ENCODE results near the gene JOSD1. TPM values are rescaled to one million over a fixed set of nuclear protein-coding genes. Genes with fewer than 3 reads are reported as not detected.
A peak's percentile ranks its signal among the peaks of the same experiment; 100 is the strongest.

The JOSD1 gene
- total and polyA plus RNA-seq, 10 of the 15 experiments (the other 5 are each of a cell fraction or from before 2014, with no cell fraction given): 6.2 to 54.6 (median 40.5) TPM

GRCh38 chr22:38725900-38726655 is 25.3 kb upstream of the JOSD1 start:
- POLR2A ChIA-PET: interaction anchor here (1.4 kb wide), 1 partner anchor 28 kb away, joined by 3 read pairs; no protein-coding TSS in a partner anchor
- 76% methylated on average over 18 of the region's 18 CpGs for WGBS (ENCODE audit: insufficient coverage, insufficient replicate concordance, low lambda C conversion rate, missing lambda C conversion rate)
- CTCF ChIA-PET: interaction anchor here (1.2 to 2.0 kb wide), 3 partner anchors 7 to 19 kb away, joined by 3 to 10 read pairs (median 7); partner anchors contain the start of gene GTPBP1

GRCh38 chr22:38724926-38725571 is 24.3 kb upstream of the JOSD1 start:
- Histone ChIP-seq H3K27me3 (replicated peaks in 1 of 2; ENCODE audit: control insufficient read depth in 2 of 2, insufficient read depth in 2 of 2, low read length in 1 of 2) (no peaks in the 10 kb centered on the region), H3K4me3 (no peak overlapping the region), H3K9ac (ENCODE audit: control insufficient read depth, insufficient read depth, low read length) (no peak overlapping the region), H4K20me1 (ENCODE audit: control insufficient read depth, insufficient read depth) (no peaks in the 10 kb centered on the region), H3K79me2 (ENCODE audit: control insufficient read depth, insufficient read depth, low read length) (no peaks in the 10 kb centered on the region), H2AFZ (ENCODE audit: control insufficient read depth, low read depth, low read length) (no peak overlapping the region), H3K27ac (ENCODE audit: control insufficient read depth, insufficient read depth) (no peak overlapping the region), H3K36me3 (ENCODE audit: control insufficient read depth in 2 of 2, insufficient read depth in 2 of 2, low read length in 1 of 2) (peaks cover 58% of the 10 kb centered on the region in 2 experiments), H3K4me2 (ENCODE audit: control insufficient read depth, insufficient read depth) (no peak overlapping the region), H3K9me3 (replicated peaks; ENCODE audit: control insufficient read depth, insufficient read depth, low read length) (no peaks in the 10 kb centered on the region), H3K4me1 (ENCODE audit: control insufficient read depth, insufficient read depth, low read length) (no peaks in the 10 kb centered on the region)
- DNase-seq (ENCODE audit: low read depth, low spot score): no peak
- ChIA-PET CTCF (interaction anchor here (0.8 to 2.4 kb wide), 11 partner anchors 8 to 144 kb away, joined by 3 to 10 read pairs (median 7); partner anchors contain the start of genes GTPBP1 and TOMM22), POLR2A (interaction anchor here (1.4 kb wide), 1 partner anchor 29 kb away, joined by 3 read pairs; no protein-coding TSS in a partner anchor), RAD21 (ENCODE audit: unreplicated experiment) (interaction anchor here (1.2 kb wide), 1 partner anchor 22 kb away, joined by 3 read pairs; no protein-coding TSS in a partner anchor), SMC1A (ENCODE audit: uncharacterized antibody, unreplicated experiment) (interaction anchor here (0.8 to 1.7 kb wide), 7 partner anchors 10 to 50 kb away, joined by 3 to 10 read pairs (median 3); no protein-coding TSS in a partner anchor)
- peak; percentile 87 for ATAC-seq
- no TSS peak for BruUV-seq (replicated peaks)
- 56% methylated on average over 3 of the region's 3 CpGs for WGBS (ENCODE audit: insufficient coverage, insufficient replicate concordance, low lambda C conversion rate, missing lambda C conversion rate)
- intact Hi-C loops (cut with micrococcal nuclease; ENCODE audit: unreplicated experiment): no loop called here
- in situ Hi-C loops (cut with MboI): no loop called here
- peak; percentile 44 for FAIRE-seq
- TF ChIP-seq KDM1A (IDR thresholded peaks at IDR 0.05; ENCODE audit: borderline replicate concordance) (no peak), PML (IDR thresholded peaks at IDR 0.05; ENCODE audit: low read length) (no peak), RAD21 (IDR thresholded peaks at IDR 0.05; ENCODE audit: insufficient read depth, low read depth, low read length) (peak; percentile 27; the same call in 1 of the 2 replicates), HDGF (IDR thresholded peaks at IDR 0.05) (no peak), CHD1 (IDR thresholded peaks at IDR 0.05; ENCODE audit: low read depth, low read length) (no peak), RB1 (IDR thresholded peaks at IDR 0.05; ENCODE audit: borderline replicate concordance) (no peak), JUND (IDR thresholded peaks at IDR 0.05; ENCODE audit: low read depth, low read length) (no peak), CTCF (IDR thresholded peaks at IDR 0.05 in 2 of 3, conservative IDR thresholded peaks at IDR 0.05 in 1 of 3; ENCODE audit: control insufficient read depth in 2 of 3, extremely low read depth in 1 of 3, insufficient read depth in 1 of 3, low read depth in 3 of 3, low read length in 3 of 3) (peak; percentile 35 to 48 (median 45); a peak in 5 of 6 replicates)
- TF ChIP-seq, protein P1, sequence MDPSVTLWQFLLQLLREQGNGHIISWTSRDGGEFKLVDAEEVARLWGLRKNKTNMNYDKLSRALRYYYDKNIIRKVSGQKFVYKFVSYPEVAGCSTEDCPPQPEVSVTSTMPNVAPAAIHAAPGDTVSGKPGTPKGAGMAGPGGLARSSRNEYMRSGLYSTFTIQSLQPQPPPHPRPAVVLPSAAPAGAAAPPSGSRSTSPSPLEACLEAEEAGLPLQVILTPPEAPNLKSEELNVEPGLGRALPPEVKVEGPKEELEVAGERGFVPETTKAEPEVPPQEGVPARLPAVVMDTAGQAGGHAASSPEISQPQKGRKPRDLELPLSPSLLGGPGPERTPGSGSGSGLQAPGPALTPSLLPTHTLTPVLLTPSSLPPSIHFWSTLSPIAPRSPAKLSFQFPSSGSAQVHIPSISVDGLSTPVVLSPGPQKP (IDR thresholded peaks at IDR 0.05; ENCODE audit: low read depth, low read length): no peak

More at GRCh38 chr22:38725900-38726655, 25.3 kb upstream of the JOSD1 start:
- ChIA-PET RAD21 (ENCODE audit: unreplicated experiment) (interaction anchor here (0.9 to 1.2 kb wide), 2 partner anchors 10 to 23 kb away, joined by 3 read pairs; no protein-coding TSS in a partner anchor), SMC1A (ENCODE audit: uncharacterized antibody, unreplicated experiment) (interaction anchor here (0.8 to 1.7 kb wide), 3 partner anchors 11 to 19 kb away, joined by 4 to 10 read pairs (median 5); no protein-coding TSS in a partner anchor)
- Histone ChIP-seq H3K27ac (ENCODE audit: control insufficient read depth, insufficient read depth) (no peak overlapping the region), H3K9ac (ENCODE audit: control insufficient read depth, insufficient read depth, low read length) (no peak overlapping the region), H3K4me1 (ENCODE audit: control insufficient read depth, insufficient read depth, low read length) (no peaks in the 10 kb centered on the region), H3K4me2 (ENCODE audit: control insufficient read depth, insufficient read depth) (no peak overlapping the region), H2AFZ (ENCODE audit: control insufficient read depth, low read depth, low read length) (no peak overlapping the region), H3K36me3 (ENCODE audit: control insufficient read depth in 2 of 2, insufficient read depth in 2 of 2, low read length in 1 of 2) (peaks cover 56 to 65% of the 10 kb centered on the region in 2 experiments), H3K79me2 (ENCODE audit: control insufficient read depth, insufficient read depth, low read length) (no peaks in the 10 kb centered on the region), H3K9me3 (replicated peaks; ENCODE audit: control insufficient read depth, insufficient read depth, low read length) (no peaks in the 10 kb centered on the region), H3K4me3 (no peak overlapping the region), H3K27me3 (replicated peaks in 1 of 2; ENCODE audit: control insufficient read depth in 2 of 2, insufficient read depth in 2 of 2, low read length in 1 of 2) (no peaks in the 10 kb centered on the region), H4K20me1 (ENCODE audit: control insufficient read depth, insufficient read depth) (no peaks in the 10 kb centered on the region)
- TF ChIP-seq POLR2A (IDR thresholded peaks at IDR 0.05; ENCODE audit: low read depth, low read length): 0 out of 2 replicates have a peak, but pooled peaks have one; percentile 4
- TF ChIP-seq TCF12 (IDR thresholded peaks at IDR 0.05; ENCODE audit: low read depth, low read length): no peak
- no peak for TF ChIP-seq SREBF1 (IDR thresholded peaks at IDR 0.05; ENCODE audit: low read length)
- no peak for TF ChIP-seq YY1 (IDR thresholded peaks at IDR 0.05; ENCODE audit: low read depth, low read length)
- TF ChIP-seq MEF2B (IDR thresholded peaks at IDR 0.05; ENCODE audit: partially characterized antibody, poor library complexity, severe bottlenecking): no peak
- no peak for TF ChIP-seq SMAD1 (IDR thresholded peaks at IDR 0.05; ENCODE audit: low read depth, partially characterized antibody)
- FAIRE-seq (no peak), ATAC-seq (no peak), DNase-seq (ENCODE audit: low read depth, low spot score) (no peak)
- in situ Hi-C loops (cut with MboI) (no loop called here), intact Hi-C loops (cut with micrococcal nuclease; ENCODE audit: unreplicated experiment) (no loop called here)
- no TSS peak for BruUV-seq (replicated peaks)
